ENCODE data around the gene SRPK2. TPM values are rescaled to one million over a fixed set of nuclear protein-coding genes. Genes with fewer than 3 reads are reported as not detected.
"Not testable (repeated sequence)": the region's sequence is repeated elsewhere in the genome, so short reads cannot be mapped to it uniquely, and the experiment has no call there.

Gene SRPK2
- total RNA-seq, 1 donor from 2014 or later, result 70.5 TPM

- Mint-ChIP-seq H3K27me3 (ENCODE audit: unreplicated experiment) (no peaks in the 10 kb centered on the region), H3K4me1 (ENCODE audit: unreplicated experiment) (peaks cover 5% of the 10 kb centered on the region), H3K9me3 (ENCODE audit: unreplicated experiment) (no peaks in the 10 kb centered on the region), H3K27ac (ENCODE audit: unreplicated experiment) (no peak overlapping the region), H3K4me3 (ENCODE audit: unreplicated experiment) (no peak overlapping the region), H3K36me3 (ENCODE audit: low read depth, unreplicated experiment) (no peaks in the 10 kb centered on the region)
- no peak for DNase-seq (ENCODE audit: low spot score)
- no peak for TF ChIP-seq CTCF (IDR thresholded peaks at IDR 0.05; ENCODE audit: unreplicated experiment)
Observed at GRCh38 chr7:105369944-105370343, 18.8 kb downstream of the SRPK2 start.

DNA sequence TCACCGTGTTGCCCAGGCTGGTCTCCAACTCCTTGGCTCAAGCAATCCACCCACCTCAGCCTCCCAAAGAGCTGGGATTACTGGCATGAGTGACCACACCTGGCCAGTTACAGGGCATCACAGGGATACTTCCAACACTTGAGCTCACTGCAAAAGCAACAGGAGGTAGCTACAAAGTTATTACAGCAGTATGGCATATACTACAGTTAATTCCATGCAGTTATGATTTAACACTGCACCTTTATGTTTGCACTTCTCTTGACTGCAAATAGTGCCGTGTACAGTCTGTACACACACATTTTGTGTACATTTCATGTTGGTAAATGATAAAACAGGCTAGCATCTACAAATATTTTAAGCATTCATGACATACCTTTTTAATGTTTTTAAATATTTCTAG, 21.3 kb downstream of the SRPK2 start:
- H3K27ac Mint-ChIP-seq (ENCODE audit: unreplicated experiment), result no peak overlapping the region
- no peak overlapping the region for H3K4me3 Mint-ChIP-seq (ENCODE audit: unreplicated experiment)
- H3K27me3 Mint-ChIP-seq (ENCODE audit: unreplicated experiment), result no peaks in the 10 kb centered on the region
- no peaks in the 10 kb centered on the region for H3K9me3 Mint-ChIP-seq (ENCODE audit: unreplicated experiment)
- H3K36me3 Mint-ChIP-seq (ENCODE audit: low read depth, unreplicated experiment), result no peaks in the 10 kb centered on the region
- peaks cover 5% of the 10 kb centered on the region for H3K4me1 Mint-ChIP-seq (ENCODE audit: unreplicated experiment)
- no peak for DNase-seq (ENCODE audit: low spot score)
- TF ChIP-seq CTCF (IDR thresholded peaks at IDR 0.05; ENCODE audit: unreplicated experiment), result no peak

DNA sequence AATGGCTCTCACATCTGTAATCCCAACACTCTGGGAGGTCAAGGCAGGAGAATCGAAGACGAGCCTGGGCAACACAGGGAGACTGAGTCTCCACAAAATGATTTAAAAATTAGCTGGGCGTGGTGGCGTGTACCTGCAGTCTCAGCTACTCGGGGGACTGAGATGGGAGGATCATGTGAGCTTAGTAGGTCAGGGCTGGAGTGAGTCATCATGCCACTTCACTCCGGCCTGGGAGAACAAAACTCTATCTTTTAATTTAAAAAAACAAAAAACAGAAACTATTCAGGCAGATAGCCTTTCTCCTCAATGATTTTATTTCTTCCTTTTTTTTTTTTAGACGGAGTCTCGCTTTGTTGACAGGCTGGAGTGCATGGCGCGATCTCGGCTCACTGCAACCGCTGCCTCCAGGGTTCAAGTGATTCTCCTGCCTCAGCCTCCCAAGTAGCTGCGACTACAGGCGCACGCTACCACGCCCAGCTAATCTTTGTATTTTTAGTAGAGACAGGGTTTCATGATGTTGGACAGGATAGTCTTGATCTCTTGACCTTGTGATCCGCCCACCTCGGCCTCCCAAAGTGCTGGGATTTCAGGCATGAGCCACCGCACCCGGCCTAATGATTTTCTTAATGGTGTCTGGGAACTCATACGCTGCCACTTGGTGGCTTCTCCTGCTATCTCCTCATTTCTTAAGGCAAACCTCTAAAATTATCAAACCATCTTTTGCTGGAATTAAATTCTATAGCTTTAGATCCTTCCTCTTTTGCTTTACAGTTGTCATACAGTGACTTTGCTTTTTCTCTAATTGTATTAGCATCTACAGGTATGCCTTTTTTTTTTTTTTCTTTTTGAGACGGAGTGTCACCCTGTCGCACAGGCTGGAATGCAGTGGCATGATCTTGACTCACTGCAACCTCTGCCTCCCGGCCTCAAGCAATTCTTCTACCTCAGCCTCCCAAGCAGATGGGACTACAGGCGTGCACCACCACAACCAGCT, 22.9 kb downstream of the SRPK2 start:
- peaks cover 1% of the 10 kb centered on the region for H3K36me3 Mint-ChIP-seq (ENCODE audit: low read depth, unreplicated experiment)
- no peak for DNase-seq (ENCODE audit: low spot score)
- no peaks in the 10 kb centered on the region for H3K27me3 Mint-ChIP-seq (ENCODE audit: unreplicated experiment)
- no peak overlapping the region for H3K4me3 Mint-ChIP-seq (ENCODE audit: unreplicated experiment)
- no peak for TF ChIP-seq CTCF (IDR thresholded peaks at IDR 0.05; ENCODE audit: unreplicated experiment)
- H3K9me3 Mint-ChIP-seq (ENCODE audit: unreplicated experiment), result no peaks in the 10 kb centered on the region
- peaks cover 7% of the 10 kb centered on the region for H3K4me1 Mint-ChIP-seq (ENCODE audit: unreplicated experiment)
- H3K27ac Mint-ChIP-seq (ENCODE audit: unreplicated experiment), result no peak overlapping the region

GRCh38 chr7:105364684-105365083, 24.0 kb downstream of the SRPK2 start:
- H3K9me3 Mint-ChIP-seq (ENCODE audit: unreplicated experiment), result no peaks in the 10 kb centered on the region
- H3K27ac Mint-ChIP-seq (ENCODE audit: unreplicated experiment), result no peak overlapping the region
- no peaks in the 10 kb centered on the region for H3K27me3 Mint-ChIP-seq (ENCODE audit: unreplicated experiment)

DNA sequence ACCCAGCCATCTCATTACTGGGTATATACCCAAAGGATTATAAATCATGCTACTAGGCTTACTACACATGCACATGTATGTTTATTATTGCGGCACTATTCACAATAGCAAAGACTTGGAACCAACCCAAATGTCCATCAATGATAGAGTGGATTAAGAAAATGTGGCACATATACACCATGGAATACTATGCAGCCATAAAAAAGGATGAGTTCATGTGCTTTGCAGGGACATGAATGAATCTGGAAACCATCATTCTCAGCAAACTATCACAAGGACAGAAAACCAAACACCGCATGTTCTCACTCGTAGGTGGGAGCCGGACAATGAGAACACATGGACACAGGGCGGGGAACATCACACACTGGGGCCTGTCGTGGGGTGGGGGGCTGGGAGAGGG, 25.1 kb downstream of the SRPK2 start:
- H3K27ac Mint-ChIP-seq (ENCODE audit: unreplicated experiment); H3K36me3 Mint-ChIP-seq (ENCODE audit: low read depth, unreplicated experiment); H3K27me3 Mint-ChIP-seq (ENCODE audit: unreplicated experiment); H3K9me3 Mint-ChIP-seq (ENCODE audit: unreplicated experiment); DNase-seq (ENCODE audit: low spot score); H3K4me3 Mint-ChIP-seq (ENCODE audit: unreplicated experiment): not testable (repeated sequence)
- H3K4me1 Mint-ChIP-seq (ENCODE audit: unreplicated experiment), result peaks cover 11% of the 10 kb centered on the region

More at GRCh38 chr7:105364684-105365083, 24.0 kb downstream of the SRPK2 start:
- peaks cover 4% of the 10 kb centered on the region for H3K36me3 Mint-ChIP-seq (ENCODE audit: low read depth, unreplicated experiment)
- H3K4me3 Mint-ChIP-seq (ENCODE audit: unreplicated experiment), result no peak overlapping the region
- no peak for TF ChIP-seq CTCF (IDR thresholded peaks at IDR 0.05; ENCODE audit: unreplicated experiment)
- DNase-seq (ENCODE audit: low spot score), result no peak
- H3K4me1 Mint-ChIP-seq (ENCODE audit: unreplicated experiment), result peaks cover 6% of the 10 kb centered on the region

- H3K36me3 Mint-ChIP-seq (ENCODE audit: low read depth, unreplicated experiment); H3K9me3 Mint-ChIP-seq (ENCODE audit: unreplicated experiment); H3K27me3 Mint-ChIP-seq (ENCODE audit: unreplicated experiment); H3K27ac Mint-ChIP-seq (ENCODE audit: unreplicated experiment); DNase-seq (ENCODE audit: low spot score); H3K4me3 Mint-ChIP-seq (ENCODE audit: unreplicated experiment): not testable (repeated sequence)
- H3K4me1 Mint-ChIP-seq (ENCODE audit: unreplicated experiment), result peaks cover 12% of the 10 kb centered on the region
Observed at GRCh38 chr7:105362685-105363084, 26.0 kb downstream of the SRPK2 start.

- H3K4me1 Mint-ChIP-seq (ENCODE audit: unreplicated experiment), result peaks cover 12% of the 10 kb centered on the region
- not testable (repeated sequence) for H3K27ac Mint-ChIP-seq (ENCODE audit: unreplicated experiment); H3K9me3 Mint-ChIP-seq (ENCODE audit: unreplicated experiment); H3K36me3 Mint-ChIP-seq (ENCODE audit: low read depth, unreplicated experiment); DNase-seq (ENCODE audit: low spot score); H3K4me3 Mint-ChIP-seq (ENCODE audit: unreplicated experiment); H3K27me3 Mint-ChIP-seq (ENCODE audit: unreplicated experiment)
Observed at GRCh38 chr7:105361995-105362394, 26.7 kb downstream of the SRPK2 start.

DNA sequence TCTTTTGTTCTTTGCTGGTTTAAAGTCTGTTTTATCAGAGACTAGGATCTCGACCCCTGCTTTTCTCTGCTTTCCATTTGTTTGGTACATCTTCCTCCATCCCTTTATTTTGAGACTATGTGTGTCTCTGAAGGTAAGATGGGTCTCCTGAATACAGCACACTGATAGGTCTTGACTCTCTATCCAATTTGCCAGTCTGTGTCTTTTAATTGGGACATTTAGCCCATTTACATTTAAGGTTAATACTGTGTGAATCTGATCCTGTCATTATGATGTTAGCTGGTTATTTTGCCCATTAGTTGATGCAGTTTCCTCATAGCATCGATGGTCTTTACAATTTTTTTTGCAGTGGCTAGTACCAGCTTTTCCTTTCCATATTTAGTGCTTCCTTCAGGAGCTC, 28.6 kb downstream of the SRPK2 start:
- not testable (repeated sequence) for H3K9me3 Mint-ChIP-seq (ENCODE audit: unreplicated experiment); H3K27ac Mint-ChIP-seq (ENCODE audit: unreplicated experiment); DNase-seq (ENCODE audit: low spot score); H3K4me3 Mint-ChIP-seq (ENCODE audit: unreplicated experiment); H3K36me3 Mint-ChIP-seq (ENCODE audit: low read depth, unreplicated experiment); H3K27me3 Mint-ChIP-seq (ENCODE audit: unreplicated experiment)
- H3K4me1 Mint-ChIP-seq (ENCODE audit: unreplicated experiment), result peaks cover 15% of the 10 kb centered on the region

Data from endothelial cell (in vitro differentiated cells).